Measurements from ENCODE around the gene APOBEC3B.

DNA sequence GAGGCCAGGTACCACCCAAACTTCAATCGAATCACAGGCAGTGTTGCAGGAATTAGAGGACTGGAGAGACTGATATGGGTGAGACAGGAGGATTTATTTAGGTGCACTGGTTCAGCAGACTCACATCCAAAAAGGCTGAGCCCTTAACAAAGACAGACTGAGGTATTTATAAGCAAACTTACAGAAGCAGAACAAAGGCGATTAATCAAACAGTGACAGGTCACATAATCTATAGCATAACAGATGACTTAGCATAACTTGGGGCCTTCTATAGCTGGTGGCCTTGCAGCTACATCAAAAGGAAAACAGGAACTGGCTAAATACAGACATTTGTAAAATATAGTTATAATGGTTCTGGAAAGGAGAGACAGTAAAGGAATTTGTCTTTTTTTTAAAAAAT, 2.1 kb downstream of the APOBEC3B start:
- TF ChIP-seq, protein P1, sequence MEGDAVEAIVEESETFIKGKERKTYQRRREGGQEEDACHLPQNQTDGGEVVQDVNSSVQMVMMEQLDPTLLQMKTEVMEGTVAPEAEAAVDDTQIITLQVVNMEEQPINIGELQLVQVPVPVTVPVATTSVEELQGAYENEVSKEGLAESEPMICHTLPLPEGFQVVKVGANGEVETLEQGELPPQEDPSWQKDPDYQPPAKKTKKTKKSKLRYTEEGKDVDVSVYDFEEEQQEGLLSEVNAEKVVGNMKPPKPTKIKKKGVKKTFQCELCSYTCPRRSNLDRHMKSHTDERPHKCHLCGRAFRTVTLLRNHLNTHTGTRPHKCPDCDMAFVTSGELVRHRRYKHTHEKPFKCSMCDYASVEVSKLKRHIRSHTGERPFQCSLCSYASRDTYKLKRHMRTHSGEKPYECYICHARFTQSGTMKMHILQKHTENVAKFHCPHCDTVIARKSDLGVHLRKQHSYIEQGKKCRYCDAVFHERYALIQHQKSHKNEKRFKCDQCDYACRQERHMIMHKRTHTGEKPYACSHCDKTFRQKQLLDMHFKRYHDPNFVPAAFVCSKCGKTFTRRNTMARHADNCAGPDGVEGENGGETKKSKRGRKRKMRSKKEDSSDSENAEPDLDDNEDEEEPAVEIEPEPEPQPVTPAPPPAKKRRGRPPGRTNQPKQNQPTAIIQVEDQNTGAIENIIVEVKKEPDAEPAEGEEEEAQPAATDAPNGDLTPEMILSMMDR (IDR thresholded peaks at IDR 0.05; ENCODE audit: borderline replicate concordance, extremely low read depth, low read length, poor library complexity, severe bottlenecking): no peak
- no peak for TF ChIP-seq EZH2 (IDR thresholded peaks at IDR 0.05; ENCODE audit: borderline replicate concordance, low read depth, low read length, severe bottlenecking)

All from DND-41 (cell line).